Left lung (tissue), 10 donors: ENCODE data around the gene KCNIP4. TPM values are rescaled to one million over a fixed set of nuclear protein-coding genes. Genes with fewer than 3 reads are reported as not detected.

Experiments used
- ATAC-seq: fragments of 200-7000 bp; cut with Tn5 transposase; one replicate; pipeline ENCODE4 v1.9.1; 2020; ENCODE audit warnings: moderate library complexity
- DNase-seq, 4 donors: peaks; one replicate each; pipeline ENCODE4 v3.0.0-alpha.2; 2013 to 2020
- H3K27ac ChIP-seq, 2 donors: fragments of 200-600 bp; sonication (generic) in 1 of 2; one replicate each; pipeline versions ENCODE4 v1.5.0 to v1.8.0; 2020 to 2021
- H3K27me3 ChIP-seq, 2 donors: fragments of 200-600 bp; sonication (generic) in 1 of 2; one replicate each; pipeline versions ENCODE4 v1.5.0 to v1.8.0; 2020 to 2021
- H3K36me3 ChIP-seq, 2 donors: fragments of 200-600 bp; sonication (generic) in 1 of 2; one replicate each; pipeline versions ENCODE4 v1.5.0 to v1.8.0; 2020 to 2021
- H3K4me1 ChIP-seq, 2 donors: fragments of 200-600 bp; one replicate each; pipeline ENCODE4 v1.8.0; 2021
- H3K4me3 ChIP-seq, 2 donors: fragments of 200-600 bp; sonication (generic) in 1 of 2; one replicate each; pipeline versions ENCODE4 v1.5.0 to v1.8.0; 2020 to 2021; ENCODE audit warnings: mild to moderate bottlenecking in 1 of 2
- H3K9me3 ChIP-seq, 2 donors: fragments of 200-600 bp; sonication (generic) in 1 of 2; one replicate each; pipeline versions ENCODE4 v1.5.0 to v1.8.0; 2020 to 2021
- CTCF ChIP-seq, 2 donors: fragments of 200-600 bp; sonication (generic) in 1 of 2; IDR thresholded peaks; one replicate each; pipeline versions ENCODE4 v1.5.0 to v1.8.0; 2021; ENCODE audit warnings: antibody characterized with exemption in 2 of 2
- intact Hi-C, 2 donors: fragments of 100-400 bp; cut with DNase I; formaldehyde crosslinking; loops; one replicate each; pipeline versions ENCODE4 v1.11.2 to v1.14.2; 2022
- microRNA-seq, 2 donors: library from miRNA; unstranded; fragments of <30 nt; microRNA quantifications; one replicate each; pipeline ENCODE4, GENCODE V29; 2019
- polyA plus RNA-seq, 6 donors: library from polyadenylated mRNA; unstranded; fragments of 120-200 nt; gene quantifications; one replicate each; pipeline ENCODE4 v1.2.1, GENCODE V29; 2013; ENCODE audit not compliant: insufficient read length in 6 of 6
- total RNA-seq, 2 donors: library from RNA; stranded (reverse); fragmentation: NEBNext Ultra II Directional; extraction: Animal tissue kit (Norgen Biotek cat#: 25700); gene quantifications; one replicate each; pipeline ENCODE4 v1.2.1, GENCODE V29; 2021
- donor health status: DM: no; HTN: yes; CAD: no.
- donor health status: DM: no; HTN: no; CAD: no.

Gene KCNIP4
- total and polyA plus RNA-seq, 8 donors = 2.8 to 5.4 (median 4.9) TPM; not detected in 2

GRCh38 chr4:20681271-20681670 lies 1267.3 kb downstream of the KCNIP4 start:
- intact Hi-C loops = loop anchor here in 1 of 2 donors (10.0 kb wide), 1 partner anchor 256 kb away; no protein-coding TSS in a partner anchor
- peak; percentile 25 for ATAC-seq
- H3K4me1 ChIP-seq = no peaks in the 10 kb centered on the region

GRCh38 chr4:20680736-20681135 lies 1267.8 kb downstream of the KCNIP4 start:
- intact Hi-C loops = loop anchor here in 1 of 2 donors (10.0 kb wide), 1 partner anchor 256 kb away; no protein-coding TSS in a partner anchor
- no peaks in the 10 kb centered on the region for H3K9me3 ChIP-seq
- ATAC-seq = no peak
- no peak for TF ChIP-seq CTCF (IDR thresholded peaks at IDR 0.05)
- H3K27ac ChIP-seq = no peak overlapping the region
- peak in 1 of 4 donors; percentile 20 for DNase-seq
- H3K36me3 ChIP-seq = no peaks in the 10 kb centered on the region
- H3K4me3 ChIP-seq = no peak overlapping the region
- H3K27me3 ChIP-seq = no peaks in the 10 kb centered on the region
- no peaks in the 10 kb centered on the region for H3K4me1 ChIP-seq

More at GRCh38 chr4:20681271-20681670, 1267.3 kb downstream of the KCNIP4 start:
- Histone ChIP-seq H3K36me3 (no peaks in the 10 kb centered on the region), H3K9me3 (no peaks in the 10 kb centered on the region), H3K4me3 (no peak overlapping the region), H3K27ac (no peak overlapping the region), H3K27me3 (no peaks in the 10 kb centered on the region)
- peak in 2 of 4 donors; percentile 48 to 68 for DNase-seq
- no peak for TF ChIP-seq CTCF (IDR thresholded peaks at IDR 0.05)

- Histone ChIP-seq H3K4me3 (no peak overlapping the region), H3K27me3 (no peaks in the 10 kb centered on the region), H3K9me3 (no peaks in the 10 kb centered on the region), H3K4me1 (no peaks in the 10 kb centered on the region), H3K36me3 (no peaks in the 10 kb centered on the region), H3K27ac (no peak overlapping the region)
- ATAC-seq = no peak
- intact Hi-C loops = loop anchor here in 1 of 2 donors (10.0 kb wide), 1 partner anchor 255 kb away; no protein-coding TSS in a partner anchor
- no peak for TF ChIP-seq CTCF (IDR thresholded peaks at IDR 0.05)
- no peak for DNase-seq
Observed at GRCh38 chr4:20679951-20680350, 1268.6 kb downstream of the KCNIP4 start.

Small RNAs within 50 kb of the gene (microRNA-seq; reads per million reads assigned to microRNA genes)
- 0 reads per million in 2 donors for gene MIR7978
